Measurements from ENCODE around the gene PACSIN3. TPM values are rescaled to one million over a fixed set of nuclear protein-coding genes. Genes with fewer than 3 reads are reported as not detected.

The PACSIN3 gene
- total RNA-seq, 3 donors from 2014 or later (not counting 1 experiment from before 2014, with no cell fraction given): 1.3 TPM; not detected in 2

DNA sequence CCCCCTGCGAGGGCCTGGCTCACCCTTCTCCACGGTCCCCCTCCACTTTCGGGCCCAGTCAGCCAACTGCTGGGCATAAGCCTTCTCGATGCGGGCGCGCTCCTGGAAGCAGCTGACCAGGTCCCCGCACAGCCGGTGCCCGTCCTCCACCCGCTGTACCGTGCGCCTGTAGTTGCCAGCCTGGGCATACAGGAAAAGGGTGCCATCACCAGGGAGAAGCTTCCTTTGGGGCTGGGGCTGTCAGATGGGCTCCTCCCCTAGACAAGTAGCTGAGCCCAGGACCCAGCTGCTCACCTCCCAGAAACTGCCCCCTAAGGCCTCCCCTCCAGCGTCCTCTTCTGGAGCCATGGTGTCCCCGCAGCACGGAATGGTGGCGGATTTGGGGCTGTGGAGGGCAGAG is 3.9 kb downstream of the PACSIN3 start:
- Histone ChIP-seq H3K27me3 (ENCODE audit: control insufficient read depth, insufficient read depth, low read length) (peaks cover 26% of the 10 kb centered on the region), H3K36me3 (ENCODE audit: control insufficient read depth, insufficient read depth, low read length) (no peaks in the 10 kb centered on the region), H3K4me3 (ENCODE audit: low read length) (no peak overlapping the region), H3K9me3 (ENCODE audit: control insufficient read depth, insufficient read depth, low read length) (no peaks in the 10 kb centered on the region), H3K27ac (ENCODE audit: low read length) (no peak overlapping the region), H3K4me1 (ENCODE audit: control insufficient read depth, insufficient read depth, low read length) (peaks cover 29% of the 10 kb centered on the region)
- Mint-ChIP-seq H3K27ac (no peak overlapping the region), H3K4me3 (no peak overlapping the region), H3K36me3 (no peaks in the 10 kb centered on the region), H3K9me3 (no peaks in the 10 kb centered on the region), H3K4me1 (peaks cover 10 to 15% of the 10 kb centered on the region in 2 donors), H3K27me3 (ENCODE audit: low read depth in 2 of 2) (peaks cover 0 to 7% of the 10 kb centered on the region in 2 donors)
- TF ChIP-seq, protein P1, sequence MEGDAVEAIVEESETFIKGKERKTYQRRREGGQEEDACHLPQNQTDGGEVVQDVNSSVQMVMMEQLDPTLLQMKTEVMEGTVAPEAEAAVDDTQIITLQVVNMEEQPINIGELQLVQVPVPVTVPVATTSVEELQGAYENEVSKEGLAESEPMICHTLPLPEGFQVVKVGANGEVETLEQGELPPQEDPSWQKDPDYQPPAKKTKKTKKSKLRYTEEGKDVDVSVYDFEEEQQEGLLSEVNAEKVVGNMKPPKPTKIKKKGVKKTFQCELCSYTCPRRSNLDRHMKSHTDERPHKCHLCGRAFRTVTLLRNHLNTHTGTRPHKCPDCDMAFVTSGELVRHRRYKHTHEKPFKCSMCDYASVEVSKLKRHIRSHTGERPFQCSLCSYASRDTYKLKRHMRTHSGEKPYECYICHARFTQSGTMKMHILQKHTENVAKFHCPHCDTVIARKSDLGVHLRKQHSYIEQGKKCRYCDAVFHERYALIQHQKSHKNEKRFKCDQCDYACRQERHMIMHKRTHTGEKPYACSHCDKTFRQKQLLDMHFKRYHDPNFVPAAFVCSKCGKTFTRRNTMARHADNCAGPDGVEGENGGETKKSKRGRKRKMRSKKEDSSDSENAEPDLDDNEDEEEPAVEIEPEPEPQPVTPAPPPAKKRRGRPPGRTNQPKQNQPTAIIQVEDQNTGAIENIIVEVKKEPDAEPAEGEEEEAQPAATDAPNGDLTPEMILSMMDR (IDR thresholded peaks at IDR 0.05): no peak
- intact Hi-C loops (cut with micrococcal nuclease): no loop called here
- WGBS (ENCODE audit: insufficient coverage): 98% methylated on average over 13 of the region's 17 CpGs
- DNase-seq: no peak
- no peak for ATAC-seq

DNA sequence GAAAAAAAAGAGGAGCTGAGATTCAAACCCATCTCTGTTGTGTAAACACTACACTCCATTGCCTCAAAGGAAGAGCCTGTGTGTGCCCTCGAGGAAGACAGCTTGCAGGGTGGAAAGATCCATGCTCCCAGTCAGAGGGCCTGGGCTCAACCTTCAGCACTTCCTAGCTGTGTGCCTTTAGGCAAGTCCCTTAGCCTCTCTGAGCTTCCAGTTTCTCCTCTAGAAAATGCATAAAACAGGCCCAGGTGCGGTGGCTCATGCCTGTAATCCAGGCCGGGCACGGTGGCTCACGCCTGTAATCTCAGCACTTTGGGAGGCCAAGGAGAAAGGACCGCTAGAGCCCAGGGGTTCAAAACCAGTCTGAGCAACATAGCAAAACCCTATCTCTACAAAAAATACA is 5.0 kb downstream of the PACSIN3 start:
- Histone ChIP-seq H3K4me3 (ENCODE audit: low read length) (no peak overlapping the region), H3K9me3 (ENCODE audit: control insufficient read depth, insufficient read depth, low read length) (no peaks in the 10 kb centered on the region), H3K36me3 (ENCODE audit: control insufficient read depth, insufficient read depth, low read length) (no peaks in the 10 kb centered on the region), H3K27me3 (ENCODE audit: control insufficient read depth, insufficient read depth, low read length) (peaks cover 18% of the 10 kb centered on the region), H3K4me1 (ENCODE audit: control insufficient read depth, insufficient read depth, low read length) (peaks cover 24% of the 10 kb centered on the region), H3K27ac (ENCODE audit: low read length) (no peak overlapping the region)
- DNase-seq (no peak), ATAC-seq (no peak)
- WGBS (ENCODE audit: insufficient coverage): 83% methylated on average over 6 of the region's 6 CpGs
- no peak overlapping the region for H3K4me3 Mint-ChIP-seq
- H3K36me3 Mint-ChIP-seq: no peaks in the 10 kb centered on the region
- no peaks in the 10 kb centered on the region for H3K9me3 Mint-ChIP-seq
- peaks cover 9 to 16% of the 10 kb centered on the region in 2 donors for H3K4me1 Mint-ChIP-seq
- no peak overlapping the region for H3K27ac Mint-ChIP-seq
- H3K27me3 Mint-ChIP-seq (ENCODE audit: low read depth in 2 of 2): peaks cover 0 to 7% of the 10 kb centered on the region in 2 donors
- TF ChIP-seq, protein P1 (IDR thresholded peaks at IDR 0.05): no peak
- intact Hi-C loops (cut with micrococcal nuclease): no loop called here

DNA sequence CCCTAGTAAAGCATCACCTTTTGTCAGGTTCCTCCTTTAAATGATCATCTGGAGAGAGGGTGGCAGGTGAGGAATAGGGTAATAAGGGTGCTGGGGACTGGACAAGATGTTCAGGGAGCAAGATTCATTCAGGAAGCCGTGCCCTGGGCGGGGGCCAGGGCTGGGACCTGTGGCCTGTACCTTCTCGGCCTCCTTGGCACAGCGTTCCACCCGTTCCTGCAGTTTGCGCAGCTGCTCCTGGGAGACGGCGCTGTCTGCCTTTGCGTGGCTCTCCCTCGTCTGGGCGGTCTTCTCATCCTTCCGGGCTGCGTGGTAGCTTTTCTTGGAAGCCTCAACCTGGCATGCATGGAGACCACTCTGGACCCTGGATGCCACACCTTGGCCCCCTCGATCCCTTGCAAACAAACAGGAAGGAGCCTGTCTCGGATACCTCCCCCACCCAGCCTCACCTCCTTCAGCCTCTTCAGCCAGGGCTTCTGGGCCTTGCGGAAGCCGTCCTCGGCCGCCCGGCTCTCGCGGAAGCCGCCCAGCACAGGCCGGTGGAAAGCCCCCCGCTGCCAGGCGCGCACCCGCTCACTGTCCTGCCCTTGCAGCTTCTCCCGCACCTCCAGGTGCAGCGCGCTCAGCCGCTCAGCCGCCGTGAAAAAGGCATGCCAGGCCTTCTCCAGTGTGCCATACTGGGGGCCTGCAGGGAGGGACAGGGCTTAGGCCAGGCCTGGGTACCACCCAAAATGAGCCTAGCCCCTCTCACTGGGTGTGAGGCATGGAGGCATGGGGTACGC is 6.0 kb downstream of the PACSIN3 start:
- Mint-ChIP-seq H3K27ac (no peak overlapping the region), H3K27me3 (ENCODE audit: low read depth in 2 of 2) (peaks cover 0 to 7% of the 10 kb centered on the region in 2 donors), H3K36me3 (no peaks in the 10 kb centered on the region), H3K4me3 (no peak overlapping the region), H3K9me3 (no peaks in the 10 kb centered on the region), H3K4me1 (peaks cover 18 to 26% of the 10 kb centered on the region in 2 donors)
- TF ChIP-seq, protein P1 (IDR thresholded peaks at IDR 0.05): no peak
- Histone ChIP-seq H3K9me3 (ENCODE audit: control insufficient read depth, insufficient read depth, low read length) (no peaks in the 10 kb centered on the region), H3K27ac (ENCODE audit: low read length) (no peak overlapping the region), H3K36me3 (ENCODE audit: control insufficient read depth, insufficient read depth, low read length) (peaks cover under 1% of the 10 kb centered on the region), H3K4me3 (ENCODE audit: low read length) (no peak overlapping the region), H3K27me3 (ENCODE audit: control insufficient read depth, insufficient read depth, low read length) (peaks cover 12% of the 10 kb centered on the region), H3K4me1 (ENCODE audit: control insufficient read depth, insufficient read depth, low read length) (peaks cover 28% of the 10 kb centered on the region)
- DNase-seq (no peak), ATAC-seq (no peak)
- intact Hi-C loops (cut with micrococcal nuclease): no loop called here
- 95% methylated on average over 35 of the region's 35 CpGs for WGBS (ENCODE audit: insufficient coverage)
